Measurements from ENCODE around the gene IRF6. TPM values are rescaled to one million over a fixed set of nuclear protein-coding genes. Genes with fewer than 3 reads are reported as not detected.

IRF6 gene
- total and polyA plus RNA-seq, 8 donors: 7.7 to 36.8 (median 19.7) TPM

GRCh38 chr1:209761011-209761635 is 44.8 kb downstream of the IRF6 start:
- ATAC-seq (no peak), DNase-seq (no peak), FAIRE-seq (no peak)
- Histone ChIP-seq H3K27ac (no peak overlapping the region), H3K27me3 (no peaks in the 10 kb centered on the region), H3K9me3 (no peaks in the 10 kb centered on the region), H3K4me1 (no peaks in the 10 kb centered on the region), H3K4me3 (no peak overlapping the region), H3K36me3 (no peaks in the 10 kb centered on the region)
- intact Hi-C loops (cut with DNase I): no loop called here
- no peak for TF ChIP-seq CTCF (IDR thresholded peaks at IDR 0.05)

DNA sequence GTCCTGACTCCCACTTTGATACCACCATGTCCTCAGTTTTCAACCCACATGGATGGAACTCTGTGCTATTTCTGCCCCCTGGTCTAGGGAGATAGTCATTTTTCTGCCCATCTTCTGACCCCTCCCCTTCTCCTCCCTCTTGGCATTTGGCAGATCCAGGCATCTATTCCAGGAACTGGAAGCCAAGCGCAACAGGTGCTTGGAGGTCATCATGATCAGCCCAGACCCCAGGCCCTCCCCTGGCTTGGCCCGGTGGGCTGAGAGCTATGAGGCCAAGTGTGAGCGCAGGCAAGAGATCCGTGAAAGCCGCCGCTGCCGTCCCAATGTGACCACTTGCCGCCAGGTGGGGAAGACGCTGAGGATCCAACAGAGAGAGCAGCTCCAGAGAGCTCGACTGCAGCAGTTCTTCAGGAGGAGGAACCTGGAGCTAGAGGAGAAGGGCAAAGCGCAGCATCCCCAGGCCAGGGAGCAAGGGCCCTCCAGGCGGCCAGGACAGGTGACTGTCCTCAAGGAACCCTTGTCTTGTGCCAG is 46.0 kb downstream of the IRF6 start:
- Histone ChIP-seq H3K36me3 (no peaks in the 10 kb centered on the region), H3K27ac (no peak overlapping the region), H3K4me1 (no peaks in the 10 kb centered on the region), H3K27me3 (no peaks in the 10 kb centered on the region), H3K4me3 (no peak overlapping the region), H3K9me3 (no peaks in the 10 kb centered on the region)
- intact Hi-C loops (cut with DNase I): no loop called here
- FAIRE-seq (no peak), DNase-seq (no peak), ATAC-seq (no peak)
- 88 to 93% methylated on average over 12 of the region's 12 CpGs for WGBS, 2 donors
- no peak for TF ChIP-seq CTCF (IDR thresholded peaks at IDR 0.05)

- no peaks in the 10 kb centered on the region for H3K27me3 ChIP-seq
- no peak overlapping the region for H3K27ac ChIP-seq
- no peak overlapping the region for H3K4me3 ChIP-seq
- DNase-seq (no peak), FAIRE-seq (no peak), ATAC-seq (no peak)
- intact Hi-C loops (cut with DNase I): no loop called here
- H3K36me3 ChIP-seq: no peaks in the 10 kb centered on the region
- no peaks in the 10 kb centered on the region for H3K9me3 ChIP-seq
- no peak for TF ChIP-seq CTCF (IDR thresholded peaks at IDR 0.05)
- no peaks in the 10 kb centered on the region for H3K4me1 ChIP-seq
- WGBS, 2 donors: 54 to 62% methylated on average over 3 of the region's 3 CpGs
Measured at GRCh38 chr1:209758400-209758799, 47.5 kb downstream of the IRF6 start.

DNA sequence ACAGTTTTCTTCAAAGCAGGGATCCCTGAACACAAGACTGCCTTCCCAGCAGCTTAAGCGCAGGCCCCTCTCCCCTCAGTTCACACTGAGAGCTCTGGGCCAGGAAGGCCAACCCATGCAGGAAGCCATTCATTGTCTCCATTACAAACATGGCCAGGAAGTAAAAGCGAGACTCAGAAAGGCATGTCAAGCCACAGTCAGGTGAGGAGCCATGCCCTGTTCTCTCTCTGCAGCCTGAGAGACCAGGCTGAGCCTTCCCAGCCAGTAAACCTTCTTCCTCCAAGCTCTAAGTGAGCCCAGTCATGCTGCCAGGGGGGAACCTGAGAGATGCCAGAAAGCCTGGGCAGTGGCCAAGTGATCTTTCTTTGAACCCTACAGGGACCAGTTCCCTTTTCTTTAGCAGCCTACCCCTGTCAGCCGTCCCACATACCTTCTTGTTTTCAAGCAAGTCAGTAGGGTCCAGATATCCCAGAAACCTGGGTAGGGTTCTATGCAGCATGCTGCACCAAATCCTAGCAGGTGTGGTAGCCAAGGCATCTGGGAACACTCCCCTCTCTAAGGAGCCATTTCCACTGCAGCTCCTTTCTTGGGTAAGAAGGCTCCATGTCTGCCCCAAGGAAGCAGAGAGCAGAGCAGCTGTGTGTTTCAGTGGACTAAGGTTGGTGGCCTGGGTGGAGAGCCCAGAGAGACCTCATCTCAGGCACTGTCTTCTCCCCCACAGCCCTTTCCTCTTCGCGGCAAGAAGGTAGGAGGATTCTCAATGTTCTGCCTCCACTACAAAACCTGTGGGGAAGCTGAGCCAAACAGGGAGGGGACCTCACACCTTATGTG is 49.1 kb downstream of the IRF6 start:
- DNase-seq: peak in 1 of 6 donors; percentile 31
- no peak for TF ChIP-seq CTCF (IDR thresholded peaks at IDR 0.05)
- Histone ChIP-seq H3K9me3 (no peaks in the 10 kb centered on the region), H3K4me1 (no peaks in the 10 kb centered on the region), H3K36me3 (no peaks in the 10 kb centered on the region), H3K4me3 (peak overlapping the region in 1 of 4 donors; percentile 26), H3K27me3 (no peaks in the 10 kb centered on the region), H3K27ac (peak overlapping the region in 2 of 4 donors; percentile 16 to 44)
- no peak for FAIRE-seq
- intact Hi-C loops (cut with DNase I): no loop called here
- ATAC-seq: peak in 2 of 4 donors; percentile 59 to 75
- 65 to 86% methylated on average over 5 of the region's 5 CpGs for WGBS, 2 donors
